Fibroblast of upper back skin (primary cell): ENCODE data around the gene RNH1.
A peak's percentile ranks its signal among the peaks of the same experiment; 100 is the strongest.
"Not testable (repeated sequence)": the region's sequence is repeated elsewhere in the genome, so short reads cannot be mapped to it uniquely, and the experiment has no call there.

Experiments
- DNase-seq: peaks from one replicate; pipeline ENCODE4 v3.0.0-alpha.2; 2013

Gene RNH1

GRCh38 chr11:516918-517685 lies 10.1 kb upstream of the RNH1 start:
- not testable (repeated sequence) for DNase-seq

- no peak for DNase-seq
These were observed 9.4 kb upstream of the RNH1 start for GRCh38 chr11:516400-516799.

GRCh38 chr11:515131-515530 lies 8.1 kb upstream of the RNH1 start:
- no peak for DNase-seq

- DNase-seq: no peak
These were observed 7.6 kb upstream of the RNH1 start for GRCh38 chr11:514606-515005.

- DNase-seq: no peak
These were observed 5.9 kb upstream of the RNH1 start for GRCh38 chr11:512761-513595.

- DNase-seq: no peak
These were observed 1.9 kb upstream of the RNH1 start for GRCh38 chr11:508956-509355.

- DNase-seq: no peak
These were observed 879 bp upstream of the RNH1 start for GRCh38 chr11:507727-508515.

GRCh38 chr11:506238-506994 lies 626 bp downstream of the RNH1 start:
- peak; percentile 97 for DNase-seq

GRCh38 chr11:504994-505344 lies 2.1 kb downstream of the RNH1 start:
- DNase-seq: peak; percentile 34

- no peak for DNase-seq
These were observed 2.7 kb downstream of the RNH1 start for GRCh38 chr11:504053-504993.

GRCh38 chr11:503179-503981 lies 3.7 kb downstream of the RNH1 start:
- DNase-seq: peak; percentile 38

- no peak for DNase-seq
These were observed 4.5 kb downstream of the RNH1 start for GRCh38 chr11:502288-503178.

- no peak for DNase-seq
These were observed 5.3 kb downstream of the RNH1 start for GRCh38 chr11:501683-502287.

GRCh38 chr11:501001-501682 lies 5.9 kb downstream of the RNH1 start:
- DNase-seq: no peak

GRCh38 chr11:499201-500076 lies 7.6 kb downstream of the RNH1 start:
- DNase-seq: no peak

GRCh38 chr11:498297-499181 lies 8.5 kb downstream of the RNH1 start:
- no peak for DNase-seq
